HG03066 (cell line): ENCODE measurements around the gene PNKD.

ENCODE experiments used
- ATAC-seq: cut with Tn5 transposase; IDR thresholded peaks from one replicate; pipeline ENCODE4 v1.9.1; 2021; ENCODE audit warnings: low read depth; ENCODE audit not compliant: unreplicated experiment

Gene PNKD

GRCh38 chr2:218334531-218334930 is 64.2 kb downstream of the PNKD start:
- ATAC-seq: no peak

- no peak for ATAC-seq
These were observed 70.3 kb downstream of the PNKD start for GRCh38 chr2:218340656-218341055.

GRCh38 chr2:218341381-218341780 is 71.1 kb downstream of the PNKD start:
- no peak for ATAC-seq

GRCh38 chr2:218342837-218343236 is 72.5 kb downstream of the PNKD start:
- ATAC-seq: no peak

GRCh38 chr2:218343591-218343990 is 73.3 kb downstream of the PNKD start:
- no peak for ATAC-seq

GRCh38 chr2:218344090-218344754 is 73.9 kb downstream of the PNKD start:
- no peak for ATAC-seq

GRCh38 chr2:218344755-218345417 is 74.6 kb downstream of the PNKD start:
- ATAC-seq: no peak

GRCh38 chr2:218345491-218346236 is 75.3 kb downstream of the PNKD start:
- ATAC-seq: no peak

GRCh38 chr2:218347172-218347571 is 76.9 kb downstream of the PNKD start:
- no peak for ATAC-seq

GRCh38 chr2:218354045-218354444 is 83.7 kb downstream of the PNKD start:
- ATAC-seq: no peak

GRCh38 chr2:218354850-218355443 is 84.6 kb downstream of the PNKD start:
- ATAC-seq: no peak

- ATAC-seq: no peak
These were observed 87.2 kb downstream of the PNKD start for GRCh38 chr2:218357236-218358177.

GRCh38 chr2:218360453-218360852 is 90.1 kb downstream of the PNKD start:
- ATAC-seq: no peak

- no peak for ATAC-seq
These were observed 92.3 kb downstream of the PNKD start for GRCh38 chr2:218362606-218363005.

GRCh38 chr2:218363736-218364135 is 93.4 kb downstream of the PNKD start:
- ATAC-seq: no peak

- ATAC-seq: no peak
These were observed 93.9 kb downstream of the PNKD start for GRCh38 chr2:218364196-218364595.

- ATAC-seq: no peak
These were observed 96.5 kb downstream of the PNKD start for GRCh38 chr2:218366621-218367414.

- peak; percentile 87 for ATAC-seq
These were observed 97.3 kb downstream of the PNKD start for GRCh38 chr2:218367415-218368149.

GRCh38 chr2:218368150-218368528 is 97.8 kb downstream of the PNKD start:
- no peak for ATAC-seq
